Measurements from ENCODE around the gene ADM.

ADM gene

DNA sequence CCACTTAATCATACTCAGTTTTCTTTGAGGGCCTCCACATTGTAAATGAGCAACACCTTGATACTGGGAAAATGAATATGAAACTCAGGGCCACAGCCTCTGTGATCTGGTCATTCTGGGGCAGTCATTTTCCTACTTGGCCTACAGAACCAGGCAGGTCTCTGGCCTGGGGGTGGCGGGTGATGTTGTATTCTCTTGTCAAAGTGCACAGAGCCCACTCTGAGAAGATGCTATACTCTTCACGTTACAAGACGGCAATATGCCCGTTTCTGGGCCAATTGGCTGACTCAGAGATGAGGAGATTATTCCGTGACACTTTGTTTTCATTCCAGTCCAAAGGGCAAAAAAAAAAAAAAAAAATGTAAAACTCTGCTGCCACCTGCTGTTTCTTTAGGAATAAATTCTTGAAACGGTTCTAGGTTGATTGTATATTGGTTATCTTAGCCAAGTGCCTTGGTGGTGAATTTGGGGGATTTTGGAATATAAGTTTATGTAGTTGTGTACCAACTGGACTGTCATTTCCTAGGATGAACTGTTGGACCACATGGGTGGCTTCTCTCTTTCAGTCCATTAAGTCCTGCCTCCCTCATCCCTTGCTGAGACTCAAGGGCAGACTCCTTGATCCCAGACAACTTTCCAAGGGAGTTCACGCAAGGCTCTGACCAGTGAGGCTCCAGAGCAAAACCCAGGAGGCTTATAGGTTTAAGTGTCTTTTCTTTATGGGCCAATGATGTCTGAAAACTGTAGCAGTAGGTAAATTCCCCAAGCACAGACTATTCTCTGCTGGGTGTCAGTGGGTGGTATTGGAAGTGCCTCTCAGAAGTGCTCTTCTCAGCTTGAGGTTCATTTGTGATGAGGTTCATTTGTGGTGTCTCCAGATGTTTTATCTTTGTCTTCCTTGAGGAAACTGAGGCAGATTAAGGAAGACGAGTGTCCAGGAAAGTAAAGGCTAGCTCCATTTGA lies 18.2 kb downstream of the ADM start:
- TF ChIP-seq CTCF (IDR thresholded peaks at IDR 0.05) (peak; percentile 73), ZFX (IDR thresholded peaks at IDR 0.05; ENCODE audit: borderline replicate concordance) (no peak)

GRCh38 chr11:10323793-10324170 lies 18.9 kb downstream of the ADM start:
- TF ChIP-seq ZFX (IDR thresholded peaks at IDR 0.05; ENCODE audit: borderline replicate concordance) (no peak), CTCF (IDR thresholded peaks at IDR 0.05) (no peak)
- no peak overlapping the region for H3K27ac ChIP-seq

More for the DNA sequence above, 18.2 kb downstream of the ADM start:
- no peak overlapping the region for H3K27ac ChIP-seq

DNA sequence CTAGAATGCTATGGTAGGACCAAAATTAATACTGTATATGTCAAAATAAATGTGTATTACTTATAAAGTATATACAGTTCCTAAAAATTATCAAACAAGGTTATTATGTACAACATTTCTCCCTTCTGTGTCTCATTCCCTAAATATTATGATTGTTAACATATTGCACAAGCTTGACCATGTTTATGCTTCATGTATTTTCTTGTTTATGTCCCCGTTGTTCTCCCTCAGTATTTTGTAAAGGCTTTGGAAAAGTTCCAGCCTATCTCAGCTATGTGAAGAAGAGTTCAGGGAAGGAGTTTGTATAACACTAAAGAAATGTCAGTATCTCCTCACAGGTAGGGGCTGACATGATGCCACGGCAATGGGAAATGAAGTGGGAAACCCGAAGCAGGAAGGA lies 19.6 kb downstream of the ADM start:
- H3K27ac ChIP-seq, result no peak overlapping the region
- no peak for TF ChIP-seq CTCF (IDR thresholded peaks at IDR 0.05)
- no peak for TF ChIP-seq ZFX (IDR thresholded peaks at IDR 0.05; ENCODE audit: borderline replicate concordance)

GRCh38 chr11:10325277-10326011 lies 20.6 kb downstream of the ADM start:
- no peak overlapping the region for H3K27ac ChIP-seq
- no peak for TF ChIP-seq CTCF (IDR thresholded peaks at IDR 0.05)
- TF ChIP-seq ZFX (IDR thresholded peaks at IDR 0.05; ENCODE audit: borderline replicate concordance), result no peak

GRCh38 chr11:10326012-10326964 lies 21.4 kb downstream of the ADM start:
- TF ChIP-seq ZFX (IDR thresholded peaks at IDR 0.05; ENCODE audit: borderline replicate concordance), result no peak
- no peak for TF ChIP-seq CTCF (IDR thresholded peaks at IDR 0.05)

GRCh38 chr11:10327254-10327653 lies 22.4 kb downstream of the ADM start:
- TF ChIP-seq ZFX (IDR thresholded peaks at IDR 0.05; ENCODE audit: borderline replicate concordance), result no peak
- no peak for TF ChIP-seq CTCF (IDR thresholded peaks at IDR 0.05)
- H3K27ac ChIP-seq, result no peak overlapping the region

More at GRCh38 chr11:10326012-10326964, 21.4 kb downstream of the ADM start:
- peak overlapping the region; percentile 46 for H3K27ac ChIP-seq
